ENCODE data around the gene KCNJ11. TPM values are rescaled to one million over a fixed set of nuclear protein-coding genes. Genes with fewer than 3 reads are reported as not detected.
A peak's percentile ranks its signal among the peaks of the same experiment; 100 is the strongest.

The KCNJ11 gene
- total RNA-seq, 1 donor from 2014 or later = 11.0 TPM

DNA sequence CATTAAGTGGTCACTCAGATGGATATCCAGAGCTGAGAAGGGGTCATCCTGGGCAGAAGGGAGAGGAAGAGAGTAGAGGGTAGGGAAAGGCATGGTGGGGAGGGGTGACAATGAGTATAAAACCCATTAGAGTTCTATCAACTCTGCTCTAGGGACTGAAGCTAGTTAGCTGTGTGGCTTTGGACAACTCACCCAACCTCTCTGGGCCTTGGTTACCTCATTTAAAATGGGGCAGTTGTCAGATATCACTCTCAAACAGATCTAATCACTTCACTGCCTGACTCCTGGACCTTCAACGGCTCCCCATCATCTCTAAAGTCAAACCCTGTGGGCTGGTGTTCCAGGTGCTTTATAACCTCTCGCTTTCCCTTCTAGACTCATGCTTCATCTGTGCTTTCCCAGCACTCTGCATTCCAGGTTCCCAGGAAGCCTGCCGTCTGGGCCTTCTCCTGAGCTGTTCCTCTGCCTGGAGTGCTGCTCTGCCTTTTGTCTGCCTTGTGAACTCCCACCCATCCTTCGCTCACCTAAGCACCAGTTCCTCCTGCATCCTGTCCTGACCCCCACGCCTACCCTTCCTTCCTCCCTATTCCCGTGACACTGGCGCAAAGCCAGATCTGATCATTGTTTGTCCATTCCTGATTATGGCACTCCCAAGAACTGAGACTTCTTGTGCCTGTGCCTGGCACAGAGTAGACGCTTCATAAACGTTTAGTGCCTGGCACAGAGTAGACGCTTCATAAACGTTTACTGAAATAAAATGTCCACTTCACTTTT lies 22.3 kb upstream of the KCNJ11 start:
- FAIRE-seq (no peak), DNase-seq (ENCODE audit: low spot score in 2 of 2) (no peak)

DNA sequence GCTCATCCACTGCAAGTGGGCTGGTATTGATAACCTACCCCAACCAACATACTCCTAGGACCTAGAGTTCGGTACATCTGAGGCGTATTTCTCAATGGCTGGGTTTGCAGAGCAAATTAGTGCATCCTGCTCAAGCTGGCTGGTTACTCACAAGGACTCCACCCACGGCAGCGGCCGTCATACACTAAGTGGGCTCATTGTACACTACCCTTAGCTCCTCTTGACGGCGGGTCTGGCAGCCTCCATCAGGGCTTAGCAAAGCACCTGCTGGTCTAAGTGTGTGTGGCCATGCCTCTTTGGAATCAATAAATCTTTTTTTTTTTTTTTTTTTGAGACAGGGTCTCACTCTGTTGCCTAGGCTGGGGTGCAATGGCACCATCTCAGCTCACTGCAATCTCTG lies 20.2 kb upstream of the KCNJ11 start:
- DNase-seq (ENCODE audit: low spot score in 2 of 2) (no peak), FAIRE-seq (no peak)

DNA sequence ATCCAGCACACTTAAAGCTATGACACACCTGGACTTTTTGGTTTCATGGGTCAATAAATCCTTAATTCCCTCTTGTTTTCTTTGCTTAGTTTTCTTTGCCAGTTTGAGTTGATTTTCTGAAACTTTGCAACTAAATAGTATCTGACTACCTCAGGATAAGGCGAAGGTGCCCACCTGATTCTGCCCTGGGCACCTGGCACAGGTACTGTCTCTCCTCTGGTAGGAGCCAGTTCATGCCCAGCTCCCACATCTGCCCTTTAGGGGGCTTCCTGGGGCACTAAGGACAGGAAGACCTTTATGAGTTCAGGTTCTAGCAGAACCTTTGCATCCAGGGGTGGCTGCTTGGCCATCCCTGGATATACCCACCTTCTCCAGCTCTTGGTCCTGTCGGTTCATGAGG lies 19.6 kb upstream of the KCNJ11 start:
- DNase-seq (ENCODE audit: low spot score in 2 of 2) (no peak), FAIRE-seq (no peak)

DNA sequence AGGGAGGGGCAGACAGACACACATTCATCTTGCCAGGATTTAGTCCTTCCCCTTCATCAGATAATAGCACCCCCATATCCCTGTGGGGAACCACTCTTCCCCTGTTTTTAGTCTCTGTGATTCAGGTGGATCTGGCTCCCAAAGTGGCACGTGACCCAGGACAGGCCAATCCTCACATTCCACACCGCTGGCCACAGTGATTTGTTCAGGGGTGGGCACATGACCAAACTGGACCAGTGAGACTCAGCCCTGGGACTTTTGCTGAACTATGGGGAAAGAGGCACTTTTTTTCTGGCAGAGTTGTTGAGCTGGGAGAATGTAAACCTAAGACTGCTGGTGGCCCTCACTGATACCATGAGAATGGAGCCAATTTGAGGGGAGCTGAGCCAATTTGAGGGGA lies 19.1 kb upstream of the KCNJ11 start:
- DNase-seq (ENCODE audit: low spot score in 2 of 2) (no peak), FAIRE-seq (no peak)

DNA sequence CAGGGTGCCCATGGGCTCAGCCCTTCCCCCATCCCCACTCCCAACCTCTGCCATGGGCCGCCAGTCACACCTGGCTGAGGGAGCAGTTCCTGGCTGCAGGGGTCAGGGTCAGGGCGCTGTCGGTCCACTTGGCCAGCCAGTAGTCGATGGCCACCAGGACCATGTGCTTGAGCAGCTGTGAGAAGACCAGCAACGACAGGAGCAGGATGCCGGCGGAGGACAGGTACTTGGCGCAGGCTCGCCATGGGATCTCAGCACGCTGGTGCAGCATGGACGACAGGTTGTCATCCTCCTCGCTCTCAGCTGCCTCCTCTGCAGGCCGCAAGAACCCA lies 18.3 kb upstream of the KCNJ11 start:
- FAIRE-seq (no peak), DNase-seq (ENCODE audit: low spot score in 2 of 2) (no peak)

DNA sequence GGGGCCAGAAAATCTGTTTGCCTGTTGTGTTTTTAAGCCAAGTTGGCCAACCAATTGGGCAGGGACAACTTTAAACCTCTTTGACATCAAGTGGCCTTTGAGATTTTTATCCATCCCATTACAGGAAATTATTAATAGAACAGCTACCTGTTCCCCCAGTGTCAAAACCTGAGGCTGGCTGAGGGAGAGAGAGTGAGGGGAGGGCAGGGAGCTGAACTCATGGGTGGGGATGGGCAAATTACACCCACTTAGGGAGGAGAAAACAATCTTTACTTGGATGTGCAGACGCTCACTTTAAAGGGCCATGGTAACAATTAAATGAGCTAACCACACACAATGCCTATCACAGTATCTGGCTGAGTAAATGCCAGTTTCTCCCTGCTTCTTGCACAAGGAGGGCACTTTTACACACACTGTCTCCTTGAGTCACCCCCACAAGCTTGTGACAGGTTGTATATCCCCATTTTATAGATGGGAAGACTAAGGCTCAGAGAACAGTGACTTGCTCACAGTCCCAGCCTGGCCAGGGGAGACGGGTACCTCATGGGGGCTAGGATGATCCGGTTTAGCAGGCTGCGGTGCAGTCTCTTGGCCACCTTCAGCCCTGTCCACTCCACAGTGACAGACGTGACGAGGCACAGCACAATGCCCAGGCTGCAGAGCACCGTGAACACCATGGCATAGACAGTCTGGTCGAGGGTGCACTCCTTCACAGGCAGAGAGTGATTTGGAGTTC lies 17.8 kb upstream of the KCNJ11 start:
- DNase-seq (ENCODE audit: low spot score in 2 of 2) (no peak), FAIRE-seq (no peak)

DNA sequence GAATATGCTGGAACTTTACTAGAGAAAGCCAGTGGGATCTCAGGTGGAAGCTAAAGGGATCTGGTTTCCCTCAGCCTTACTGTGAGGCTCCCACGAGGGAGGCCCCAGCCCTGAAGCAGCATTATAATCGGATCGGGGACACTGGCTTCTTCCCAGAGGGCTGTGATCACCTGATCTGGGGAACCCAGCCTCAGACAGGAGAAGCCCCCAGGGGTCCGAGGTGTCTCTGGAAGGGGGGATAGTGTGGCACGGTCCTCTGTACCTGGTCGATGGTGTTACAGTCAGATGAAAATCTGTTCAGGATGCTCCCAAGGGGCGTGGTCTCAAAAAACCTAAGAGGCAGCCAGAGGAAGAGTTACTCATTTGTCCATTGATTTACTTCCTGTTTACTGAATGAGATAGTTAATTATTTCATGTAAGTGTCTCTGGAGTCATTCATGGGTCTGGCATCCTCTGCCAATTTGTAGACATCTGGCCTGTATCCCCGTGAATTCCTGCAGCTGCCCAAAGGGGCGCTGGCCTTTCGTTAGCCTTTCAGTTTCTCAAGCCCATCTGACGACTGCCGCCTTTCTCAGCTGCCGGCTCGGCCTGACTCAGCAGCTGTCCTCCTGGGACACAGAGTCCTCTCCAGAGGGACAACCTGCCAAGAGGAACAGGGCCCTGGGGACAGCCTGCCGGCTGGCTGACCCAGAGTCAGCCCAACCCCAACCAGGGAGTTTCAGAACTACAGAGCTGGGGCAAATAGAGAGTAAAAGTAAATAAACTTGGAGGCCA lies 17.0 kb upstream of the KCNJ11 start:
- DNase-seq (ENCODE audit: low spot score in 2 of 2) (peak; percentile 38 to 60), FAIRE-seq (no peak)

DNA sequence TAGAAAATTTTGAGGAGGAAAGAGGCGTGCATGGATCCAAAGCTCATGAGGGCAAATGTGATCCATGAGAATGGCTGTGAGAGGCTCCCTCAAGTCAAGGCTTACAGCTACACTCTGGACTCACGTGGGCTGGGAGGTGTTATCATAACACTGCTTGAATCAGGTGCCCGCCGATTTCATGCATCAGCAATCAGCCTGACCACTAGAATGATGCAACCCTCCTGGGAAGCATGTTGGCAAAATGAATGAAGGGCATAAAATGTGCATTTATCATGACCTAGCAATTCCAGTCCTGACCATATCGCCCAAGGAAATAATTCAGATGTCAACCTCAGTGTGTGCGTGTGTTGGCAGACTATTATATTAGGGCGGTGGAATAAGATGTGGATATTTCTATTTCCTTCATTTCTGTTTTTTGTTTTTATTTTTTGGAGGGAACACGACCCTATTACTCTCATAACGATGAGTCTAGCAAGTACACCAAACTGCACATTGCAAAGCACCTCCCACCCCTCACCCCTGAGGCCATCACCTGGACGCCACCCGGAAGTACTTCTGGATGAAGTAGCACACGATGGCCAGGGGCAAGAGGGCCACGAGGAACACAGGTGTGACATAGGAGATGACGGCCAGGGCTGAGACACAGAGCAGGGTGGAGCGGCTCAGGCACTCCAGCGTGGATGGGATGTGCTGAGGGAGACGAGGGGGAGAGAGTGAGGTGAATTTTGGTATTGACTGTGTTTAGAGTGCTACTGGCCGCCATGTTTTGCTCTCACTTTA lies 15.7 kb upstream of the KCNJ11 start:
- FAIRE-seq = no peak
- DNase-seq (ENCODE audit: low spot score in 2 of 2) = no peak

DNA sequence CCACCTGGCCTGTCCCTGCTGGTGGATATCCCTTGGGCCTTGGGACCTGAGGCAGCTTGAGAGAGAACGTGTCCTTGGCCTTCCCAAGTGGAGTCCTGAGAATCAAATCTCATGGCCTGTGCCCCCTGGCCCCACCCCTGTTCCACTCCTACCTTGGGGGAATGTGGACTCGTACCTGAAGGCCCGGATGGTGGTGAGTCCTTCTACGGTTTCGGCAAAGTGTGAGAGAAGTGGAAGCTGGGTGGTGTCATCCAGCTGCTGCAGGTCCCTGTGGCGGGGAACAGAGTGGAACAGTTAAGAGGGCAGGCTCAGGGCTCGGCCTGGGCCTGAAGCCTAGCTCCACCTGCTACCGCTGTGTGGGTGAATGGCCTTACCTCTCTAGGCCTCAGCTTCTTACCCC lies 14.0 kb upstream of the KCNJ11 start:
- FAIRE-seq = no peak
- DNase-seq (ENCODE audit: low spot score in 2 of 2) = no peak

DNA sequence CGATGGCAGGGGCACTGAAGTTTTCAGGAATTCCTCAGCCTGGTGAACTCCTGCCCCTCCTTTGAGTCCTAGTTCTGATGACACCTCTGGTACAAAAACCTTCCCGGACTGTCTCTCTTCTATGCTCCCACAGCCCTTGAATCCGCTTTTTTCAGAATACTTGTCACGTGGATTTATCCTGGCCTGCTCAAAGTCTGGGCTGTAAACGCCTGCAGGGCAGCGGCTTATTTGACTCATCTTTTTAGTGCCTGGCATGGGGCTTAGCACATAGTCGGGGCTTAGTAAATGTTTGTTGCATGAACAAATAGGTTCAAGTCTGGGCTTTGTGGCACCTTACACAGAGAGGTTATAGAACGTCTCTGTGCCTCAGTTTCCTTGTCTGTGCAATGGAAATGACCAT lies 13.4 kb upstream of the KCNJ11 start:
- DNase-seq (ENCODE audit: low spot score in 2 of 2) = no peak
- no peak for FAIRE-seq

DNA sequence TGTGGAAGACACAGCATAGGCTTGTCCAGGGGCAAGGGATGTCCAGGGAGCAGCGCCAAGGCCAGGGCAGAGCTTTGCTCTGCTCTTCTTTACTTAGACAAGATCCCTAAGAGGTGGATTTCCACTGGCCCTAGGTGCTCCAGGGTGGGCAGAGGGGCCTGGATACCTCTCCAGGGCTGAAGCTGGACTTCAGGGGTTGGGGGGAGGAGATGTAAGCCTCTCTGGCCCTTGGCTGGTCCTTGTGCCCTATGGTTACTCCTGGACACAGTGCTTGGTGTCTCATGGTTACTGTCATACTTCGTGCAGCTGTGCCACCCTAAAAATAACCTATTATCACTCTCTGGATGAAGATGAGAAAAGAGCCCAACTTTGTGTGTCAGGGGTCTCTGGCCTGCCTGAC lies 12.9 kb upstream of the KCNJ11 start:
- DNase-seq (ENCODE audit: low spot score in 2 of 2) (no peak), FAIRE-seq (no peak)

DNA sequence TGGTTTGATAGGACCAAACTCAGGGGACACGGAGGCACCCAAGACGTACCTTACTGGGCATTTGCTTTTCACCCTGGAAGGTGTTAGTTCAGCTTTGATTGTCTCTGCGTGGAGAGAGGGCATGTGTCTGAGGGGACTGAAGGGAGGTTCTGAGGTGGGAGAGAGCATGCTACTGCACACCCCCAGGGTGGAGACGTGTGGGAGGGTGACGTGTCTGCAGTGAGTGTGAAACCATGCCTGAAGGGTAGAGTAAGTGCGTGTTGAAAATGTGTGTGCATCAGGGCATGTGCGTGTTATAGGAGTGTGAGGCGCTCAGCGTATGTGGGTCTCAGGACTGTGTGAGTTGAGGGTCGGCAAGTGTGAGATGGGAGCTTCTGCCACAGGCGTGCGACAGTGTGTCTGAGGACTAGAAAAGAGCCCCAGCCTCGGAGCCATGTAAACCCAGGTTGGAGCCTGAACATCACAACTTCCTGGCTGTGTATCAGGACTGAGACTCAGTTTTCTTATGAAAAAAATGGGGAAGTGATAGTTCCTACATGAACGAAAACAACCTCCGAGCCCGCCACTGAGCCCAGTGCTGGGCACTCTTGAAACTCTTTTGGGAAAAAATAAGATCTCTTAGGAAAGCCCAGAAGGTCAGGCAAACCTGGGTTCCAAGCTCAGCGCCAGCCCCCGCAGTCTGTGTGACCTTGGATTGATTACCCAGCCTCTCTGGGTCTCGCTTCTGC lies 11.8 kb upstream of the KCNJ11 start:
- no peak for DNase-seq (ENCODE audit: low spot score in 2 of 2)
- no peak for FAIRE-seq

DNA sequence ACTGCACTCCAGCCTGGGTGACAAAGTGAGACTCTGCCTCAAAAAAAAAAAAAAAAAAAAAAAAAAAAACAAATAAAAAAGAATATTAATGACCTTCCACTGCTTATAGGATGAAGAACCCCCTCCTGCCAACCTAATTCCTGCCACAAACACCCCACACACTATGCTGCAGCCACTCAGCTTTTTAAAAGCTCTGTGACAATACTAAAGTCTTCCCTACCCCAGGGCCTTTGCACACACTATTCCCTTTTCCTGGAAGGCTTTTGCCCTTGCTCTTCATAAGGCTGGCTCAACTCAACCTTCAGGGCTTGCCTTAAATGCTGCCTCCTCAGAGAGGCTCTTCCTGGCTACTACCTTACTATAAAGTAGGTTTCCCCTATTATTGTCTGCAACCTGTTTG lies 10.8 kb upstream of the KCNJ11 start:
- DNase-seq (ENCODE audit: low spot score in 2 of 2) = no peak
- no peak for FAIRE-seq

DNA sequence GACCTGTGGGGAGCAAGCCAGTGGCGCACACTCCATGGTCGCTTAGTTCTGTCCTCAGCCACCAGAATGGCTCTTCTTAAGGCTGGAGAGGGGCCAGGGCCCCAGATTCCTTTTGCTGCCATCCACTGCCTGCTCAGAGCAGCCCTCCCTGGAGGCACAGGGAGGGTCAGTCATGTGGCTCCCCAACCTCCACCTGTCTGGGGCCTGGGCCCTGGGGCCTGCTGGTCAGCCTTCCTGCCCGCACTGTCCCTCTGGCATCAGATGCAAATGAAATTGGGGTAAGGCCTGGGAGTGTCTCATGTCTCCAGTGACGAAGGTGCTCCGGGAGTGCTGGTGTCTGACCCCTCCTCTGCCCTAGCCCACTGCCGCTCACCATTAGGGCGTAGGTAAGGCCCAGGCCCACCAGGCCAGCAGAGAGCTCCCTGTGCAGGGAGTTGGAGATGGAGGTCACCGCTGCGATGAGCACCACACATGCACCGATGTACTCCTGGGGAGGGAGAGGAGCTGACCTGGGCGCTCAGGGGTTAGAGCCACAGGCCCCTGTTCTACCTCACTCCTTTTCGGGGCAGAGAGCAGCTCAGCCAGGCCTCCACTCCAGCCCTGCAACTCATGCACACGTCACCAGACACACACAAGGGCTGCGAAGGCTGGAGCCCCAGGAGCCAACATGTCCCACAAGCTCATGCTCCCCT lies 9.0 kb upstream of the KCNJ11 start:
- DNase-seq (ENCODE audit: low spot score in 2 of 2) = no peak

DNA sequence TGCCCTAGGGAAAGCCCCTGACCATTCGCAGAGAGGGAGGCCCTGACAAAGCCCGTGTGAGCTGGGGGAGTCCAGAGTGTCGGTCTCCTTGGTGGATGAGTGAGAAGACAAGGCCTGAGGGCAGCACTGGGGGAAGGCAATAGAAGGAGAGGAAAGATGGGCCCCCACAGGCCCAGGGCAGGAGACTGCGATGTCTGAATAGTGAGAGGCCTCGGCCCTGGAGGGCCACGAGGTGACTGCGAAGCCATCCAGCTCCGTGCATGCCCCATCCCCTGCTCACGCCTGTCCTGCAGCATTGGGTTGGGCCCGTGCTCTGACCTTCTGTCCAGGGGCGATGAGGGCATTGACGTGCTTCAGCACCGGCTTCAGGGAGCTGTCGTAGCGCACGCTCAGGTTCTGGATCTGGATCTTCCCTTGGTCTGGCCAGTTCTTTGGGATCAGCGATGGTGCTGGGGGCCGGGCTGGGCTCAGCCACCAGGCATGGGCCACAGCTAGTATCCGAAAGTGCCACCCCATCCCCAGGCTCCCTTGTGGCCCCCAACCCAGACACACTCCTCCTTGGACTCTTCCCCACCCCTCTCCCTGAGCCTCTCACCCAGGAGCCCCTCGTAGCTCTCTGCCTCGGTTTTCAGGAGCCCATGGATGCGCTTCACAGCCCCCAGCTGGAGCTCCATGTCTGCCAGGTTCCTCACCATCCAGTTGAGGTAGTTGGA lies 8.3 kb upstream of the KCNJ11 start:
- FAIRE-seq = no peak
- DNase-seq (ENCODE audit: low spot score in 2 of 2) = no peak

More for the DNA sequence above, 9.0 kb upstream of the KCNJ11 start:
- FAIRE-seq = no peak

DNA sequence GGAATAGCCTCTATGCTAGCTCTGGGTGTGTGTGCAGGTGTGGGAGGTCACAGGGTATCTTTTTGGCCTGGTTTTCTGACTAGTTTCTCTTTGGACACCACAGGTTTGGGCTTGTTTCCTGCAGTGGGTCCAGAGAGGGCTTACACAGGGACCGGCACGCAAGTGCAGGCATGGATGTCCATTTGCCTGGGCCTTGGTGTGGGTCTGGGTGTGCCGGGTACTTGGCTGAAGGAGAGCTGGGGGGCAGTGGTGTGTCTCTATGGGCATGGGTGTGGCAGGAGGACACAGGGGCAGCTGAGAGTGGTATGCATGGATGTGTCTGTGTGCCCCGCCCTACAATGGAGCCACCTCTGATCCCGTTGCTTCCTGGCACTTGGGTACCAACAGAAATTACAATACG lies 7.5 kb upstream of the KCNJ11 start:
- FAIRE-seq (no peak), DNase-seq (ENCODE audit: low spot score in 2 of 2) (no peak)

DNA sequence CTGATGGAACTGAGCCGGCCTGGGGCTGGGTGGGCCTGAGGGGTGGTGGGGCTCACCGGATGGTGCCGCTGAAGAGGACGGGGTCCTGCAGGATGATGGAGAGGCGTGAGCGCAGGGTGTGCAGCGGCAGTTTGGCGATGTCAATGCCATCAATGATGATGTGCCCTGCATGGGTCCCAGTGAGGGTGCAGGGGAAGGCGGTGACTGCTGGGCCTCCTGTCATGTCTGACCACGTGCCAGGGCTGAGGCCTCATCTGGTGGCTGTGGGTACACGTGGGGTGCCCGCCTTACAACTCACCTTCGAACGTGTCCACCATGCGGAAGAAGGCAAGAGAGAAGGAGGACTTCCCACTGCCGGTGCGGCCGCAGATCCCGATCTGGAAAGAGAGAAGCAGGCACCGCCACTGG lies 7.1 kb upstream of the KCNJ11 start:
- DNase-seq (ENCODE audit: low spot score in 2 of 2) = no peak
- FAIRE-seq = no peak

DNA sequence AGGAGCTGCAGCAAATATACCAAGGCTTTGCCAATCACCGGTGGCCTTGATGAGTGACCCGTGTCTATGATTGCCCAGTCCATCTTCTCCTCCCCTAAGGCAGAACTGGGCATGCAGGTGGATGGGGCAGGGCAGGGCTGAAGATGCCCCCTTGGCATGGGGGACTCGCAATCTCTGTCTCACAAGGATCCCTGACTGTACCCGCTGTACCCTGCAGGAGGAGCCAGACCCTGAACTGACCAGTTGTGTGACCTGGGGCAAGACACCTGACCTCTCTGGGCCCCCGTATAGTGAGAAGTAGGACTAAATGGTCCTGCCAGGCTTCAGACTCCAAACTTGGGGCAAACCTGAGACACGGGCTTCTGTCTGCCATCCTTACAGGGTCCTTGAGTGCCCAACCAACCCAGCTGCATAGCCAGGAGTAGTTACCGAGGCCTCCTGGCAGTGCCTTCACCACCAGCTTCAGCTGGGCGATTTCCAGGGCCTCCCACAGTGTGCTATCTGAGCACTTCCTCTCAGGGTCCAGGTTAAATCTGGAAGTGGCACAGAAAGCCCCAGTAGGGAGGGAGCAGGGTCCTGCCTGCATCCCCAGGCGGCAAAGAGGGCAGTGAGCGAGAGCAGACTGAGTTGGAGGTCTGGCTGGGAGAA lies 6.4 kb upstream of the KCNJ11 start:
- FAIRE-seq (no peak), DNase-seq (ENCODE audit: low spot score in 2 of 2) (no peak)
